SH-SY5Y (cell line): ENCODE measurements around the gene ASB10.

Source experiments
- GATA2 ChIP-seq: IDR thresholded peaks from 2 replicates; pipeline ENCODE4 v1.6.1; 2011; ENCODE audit warnings: mild to moderate bottlenecking, low read depth, low read length
- GATA3 ChIP-seq: IDR thresholded peaks from 2 replicates; pipeline ENCODE4 v1.6.1; 2011; ENCODE audit warnings: low read depth, mild to moderate bottlenecking, low read length, moderate library complexity

DNA sequence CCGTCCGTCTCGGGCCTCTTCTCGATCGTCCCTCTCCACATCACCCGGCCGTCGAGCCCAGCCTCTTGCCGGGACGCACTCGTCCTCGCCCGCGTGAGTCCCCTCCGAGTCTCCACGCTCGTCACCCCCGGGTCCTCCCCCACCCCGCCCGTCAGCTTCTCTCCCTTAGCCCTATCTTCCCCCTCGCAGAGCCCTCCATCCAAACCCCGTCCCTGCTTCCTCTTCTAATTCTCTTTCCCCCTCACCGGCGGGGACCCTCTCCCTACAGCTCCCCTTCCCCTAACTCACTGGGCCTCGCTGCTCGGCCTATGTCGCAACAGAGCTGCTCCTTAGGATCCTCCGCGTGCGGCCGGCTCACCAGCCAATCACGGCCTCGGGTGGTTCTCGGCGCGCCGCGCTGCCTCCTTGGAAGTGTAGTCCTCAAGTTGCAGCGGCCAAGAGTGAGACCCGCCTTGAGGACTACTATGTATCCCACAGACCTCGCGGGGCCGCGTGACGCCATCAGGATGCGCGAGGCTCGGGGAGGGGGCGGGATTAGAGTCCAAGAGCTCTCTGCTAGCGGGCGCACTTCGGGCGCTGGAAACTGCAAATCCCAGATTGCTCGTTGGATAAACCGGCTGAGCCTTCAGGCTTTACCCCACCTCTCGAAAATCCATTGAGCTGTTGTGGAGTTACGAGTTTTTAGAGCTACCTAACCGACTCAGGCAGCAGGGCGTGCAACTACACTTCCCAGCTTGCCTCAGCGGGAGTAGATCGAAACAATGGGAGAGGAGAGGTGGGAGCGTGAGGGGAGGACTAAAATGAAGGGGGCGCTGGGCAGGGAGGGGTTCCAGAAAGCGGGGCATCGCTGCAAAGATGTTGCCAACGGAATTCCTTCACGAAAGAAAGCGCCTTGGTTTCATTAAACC lies 40.1 kb upstream of the ASB10 start, which contains the start of gene ABCF2:
- peak; percentile 63 for TF ChIP-seq GATA2
- no peak for TF ChIP-seq GATA3
